GOT3 (cell line): ENCODE results near the gene OR4C45.
"Not testable (repeated sequence)": the region's sequence is repeated elsewhere in the genome, so short reads cannot be mapped to it uniquely, and the experiment has no call there.

Source experiments
- DNase-seq: peaks from one replicate; lab custom pipeline; 2025; ENCODE audit warnings: mixed read lengths; lab: John Stamatoyannopoulos, UW

Gene OR4C45

DNA sequence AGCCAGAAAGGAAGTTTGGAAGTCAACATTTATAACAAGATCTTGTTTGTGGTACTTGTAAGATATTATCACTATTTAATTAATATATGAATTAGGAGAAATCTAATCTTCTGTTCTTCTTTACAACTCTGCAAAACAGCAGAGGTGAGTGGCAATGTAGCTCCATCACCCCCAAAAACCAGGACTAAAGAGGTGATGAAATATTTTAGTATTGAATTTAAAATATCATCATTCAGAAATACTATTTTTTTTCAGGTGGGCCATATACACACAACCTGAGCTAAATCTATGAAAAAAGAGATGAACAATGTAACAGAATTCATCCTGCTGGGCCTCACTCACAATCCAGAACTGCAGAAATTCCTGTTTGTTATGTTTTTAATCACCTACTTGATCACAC lies at the start of gene OR4C45:
OR4C45 (plus strand) TSS at position 301 of the 400 bp plus-strand sequence.
- no peak for DNase-seq

DNA sequence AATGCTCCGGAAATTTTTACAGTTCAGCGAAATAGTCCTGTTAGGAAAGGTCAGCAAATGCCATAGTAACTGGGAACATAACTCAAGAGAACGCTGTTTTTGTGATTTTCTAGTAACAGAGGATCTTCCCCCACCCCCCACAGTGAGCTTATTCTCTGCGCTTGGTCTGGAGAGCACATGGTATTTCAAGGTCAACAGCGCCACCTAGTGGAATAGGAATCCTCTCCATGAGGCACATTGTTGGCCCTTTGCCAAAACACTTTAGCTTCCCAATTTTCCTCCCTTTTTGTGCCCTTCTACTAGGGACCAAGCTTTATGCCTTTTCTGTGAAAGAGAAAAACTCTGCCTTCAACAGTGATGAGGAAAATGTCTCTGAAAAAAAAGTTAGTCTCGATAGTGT lies 37.1 kb upstream of the OR4C45 start:
- DNase-seq = no peak

DNA sequence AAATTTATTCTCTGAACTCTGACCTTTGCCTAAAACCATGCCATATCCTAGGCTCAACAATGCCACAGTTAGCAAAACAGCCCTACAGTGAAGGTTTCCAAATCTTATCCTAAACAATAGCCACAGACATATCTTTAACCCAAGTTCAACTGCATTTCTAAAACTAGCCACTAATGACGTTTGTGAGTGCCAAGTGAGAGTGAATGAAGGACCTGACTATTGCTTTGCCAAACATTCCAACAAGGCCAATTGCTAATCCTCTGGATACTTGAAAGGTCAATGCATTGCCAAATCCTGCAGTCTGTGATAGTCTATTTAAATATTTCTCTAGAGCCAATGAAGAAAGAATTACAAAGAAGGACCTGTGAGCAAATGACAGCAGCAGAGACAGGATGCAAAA lies 2.5 kb upstream of the OR4C45 start:
- DNase-seq = no peak

DNA sequence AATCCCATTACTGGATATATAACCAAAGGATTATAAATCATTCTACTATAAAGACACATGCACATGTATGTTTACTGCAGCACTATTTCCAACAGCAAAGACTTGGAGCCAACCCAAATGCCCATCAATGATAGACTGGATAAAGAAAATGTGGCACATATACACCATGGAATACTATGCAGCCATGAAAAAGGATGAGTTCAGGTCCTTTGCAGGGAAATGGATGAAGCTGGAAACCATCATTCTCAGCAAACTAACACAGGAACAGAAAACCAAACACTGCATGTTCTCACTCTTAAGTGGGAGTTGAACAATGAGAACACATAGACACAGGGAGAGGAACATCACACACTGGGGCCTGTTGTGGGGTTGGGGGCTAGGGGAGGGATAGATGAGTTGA lies 3.6 kb downstream of the OR4C45 start:
- not testable (repeated sequence) for DNase-seq

DNA sequence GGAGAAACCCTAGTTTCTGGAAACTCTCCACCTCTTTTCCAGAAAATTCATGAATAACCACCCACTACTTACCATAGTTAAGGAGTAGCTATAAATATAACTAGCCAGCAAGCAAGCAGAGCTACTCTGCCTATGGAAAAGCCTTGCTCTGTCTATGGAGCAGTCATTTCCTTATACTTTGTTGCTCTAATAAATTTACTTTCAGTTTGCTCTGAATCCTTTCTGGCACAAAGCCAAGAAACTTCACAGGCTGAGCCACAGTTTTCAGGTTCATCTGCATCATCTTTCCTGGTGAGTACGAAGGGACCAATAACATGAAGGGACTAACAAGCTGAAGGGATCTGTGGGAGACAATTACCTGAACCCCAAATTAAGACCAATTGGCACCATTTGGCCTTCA lies 4.6 kb downstream of the OR4C45 start:
- no peak for DNase-seq

DNA sequence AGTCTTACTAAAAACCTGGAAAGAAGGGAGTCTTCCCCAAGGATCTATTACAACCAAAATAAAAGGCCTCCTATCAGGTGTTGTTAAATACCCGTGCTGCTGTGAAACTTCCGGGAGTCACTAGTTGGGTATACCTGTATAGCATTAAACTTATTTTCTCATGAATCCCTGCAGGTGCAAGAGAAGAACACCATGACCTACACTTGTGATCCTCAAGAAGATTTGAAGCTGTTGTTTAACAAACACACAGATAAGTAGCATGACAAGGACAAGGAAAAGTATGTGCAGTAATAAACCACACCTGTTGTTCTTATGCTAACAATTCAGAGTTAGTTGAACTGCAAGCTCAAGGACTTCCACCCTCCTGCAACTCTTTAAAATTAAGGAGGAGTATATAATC lies 12.0 kb downstream of the OR4C45 start:
- no peak for DNase-seq

DNA sequence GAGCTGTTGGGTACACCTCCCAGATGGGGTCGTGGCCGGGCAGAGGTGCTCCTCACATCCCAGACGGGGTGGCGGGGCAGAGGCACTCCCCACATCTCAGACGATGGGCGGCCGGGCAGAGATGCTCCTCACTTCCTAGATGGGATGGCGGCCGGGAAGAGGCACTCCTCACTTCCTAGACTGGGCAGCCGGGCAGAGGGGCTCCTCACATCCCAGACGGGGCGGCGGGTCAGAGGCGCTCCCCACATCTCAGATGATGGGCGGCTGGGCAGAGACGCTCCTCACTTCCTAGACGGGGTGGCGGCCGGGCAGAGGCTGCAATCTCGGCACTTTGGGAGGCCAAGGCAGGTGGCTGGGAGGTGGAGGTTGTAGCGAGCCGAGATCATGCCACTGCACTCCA lies 30.4 kb downstream of the OR4C45 start:
- DNase-seq = not testable (repeated sequence)

DNA sequence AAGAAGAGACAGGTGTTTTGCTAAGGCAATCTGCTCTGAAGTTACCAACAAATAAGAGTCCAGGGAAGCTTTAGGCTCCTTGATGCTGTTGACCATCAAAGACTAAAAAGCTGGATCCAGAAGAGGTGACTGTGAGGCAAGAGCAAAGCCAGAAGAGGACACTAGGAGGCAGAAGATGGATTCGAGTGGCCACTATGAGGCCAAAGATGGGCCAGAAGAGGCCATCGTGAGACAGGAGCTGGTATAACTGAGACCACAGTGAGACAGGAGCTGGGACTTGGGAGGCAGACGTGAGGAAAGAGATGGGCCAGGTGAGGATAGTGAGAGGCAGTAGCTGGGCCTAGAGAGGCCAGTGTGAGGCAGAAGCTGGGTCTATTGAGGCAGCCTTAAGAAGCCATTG lies 37.7 kb downstream of the OR4C45 start:
- DNase-seq = no peak

DNA sequence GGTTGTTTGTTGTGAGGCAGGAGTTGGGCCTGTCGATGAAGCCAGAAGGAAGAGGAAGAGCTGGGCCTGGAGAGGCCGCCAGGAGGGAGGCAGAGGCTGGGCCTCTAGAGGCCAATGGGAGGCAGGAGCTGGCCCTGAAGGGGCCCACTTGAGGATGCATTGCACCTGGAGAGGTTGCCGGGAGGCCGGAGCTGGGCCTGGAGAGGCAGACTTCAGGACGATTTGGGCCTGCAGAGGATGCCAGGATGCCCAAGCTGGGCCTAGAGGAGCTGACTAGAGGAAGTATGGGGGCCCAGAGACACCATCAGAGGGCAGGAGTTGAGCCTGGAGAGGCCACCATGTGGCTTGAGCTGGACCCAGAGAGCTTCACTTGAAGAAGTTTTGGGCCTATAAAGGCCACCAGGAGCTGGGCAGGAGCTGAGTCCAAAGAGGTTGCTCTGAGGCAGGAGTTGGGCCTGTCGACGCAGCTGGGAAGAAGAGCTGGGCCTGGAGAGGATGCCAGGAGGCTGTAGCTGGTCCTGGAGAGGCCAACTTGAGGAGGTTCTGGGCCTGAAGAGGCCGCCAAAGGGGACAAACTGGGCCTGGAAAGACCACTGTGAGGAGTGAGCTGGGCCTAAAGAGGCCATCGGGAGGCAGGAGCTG lies 39.0 kb downstream of the OR4C45 start:
- DNase-seq = no peak

DNA sequence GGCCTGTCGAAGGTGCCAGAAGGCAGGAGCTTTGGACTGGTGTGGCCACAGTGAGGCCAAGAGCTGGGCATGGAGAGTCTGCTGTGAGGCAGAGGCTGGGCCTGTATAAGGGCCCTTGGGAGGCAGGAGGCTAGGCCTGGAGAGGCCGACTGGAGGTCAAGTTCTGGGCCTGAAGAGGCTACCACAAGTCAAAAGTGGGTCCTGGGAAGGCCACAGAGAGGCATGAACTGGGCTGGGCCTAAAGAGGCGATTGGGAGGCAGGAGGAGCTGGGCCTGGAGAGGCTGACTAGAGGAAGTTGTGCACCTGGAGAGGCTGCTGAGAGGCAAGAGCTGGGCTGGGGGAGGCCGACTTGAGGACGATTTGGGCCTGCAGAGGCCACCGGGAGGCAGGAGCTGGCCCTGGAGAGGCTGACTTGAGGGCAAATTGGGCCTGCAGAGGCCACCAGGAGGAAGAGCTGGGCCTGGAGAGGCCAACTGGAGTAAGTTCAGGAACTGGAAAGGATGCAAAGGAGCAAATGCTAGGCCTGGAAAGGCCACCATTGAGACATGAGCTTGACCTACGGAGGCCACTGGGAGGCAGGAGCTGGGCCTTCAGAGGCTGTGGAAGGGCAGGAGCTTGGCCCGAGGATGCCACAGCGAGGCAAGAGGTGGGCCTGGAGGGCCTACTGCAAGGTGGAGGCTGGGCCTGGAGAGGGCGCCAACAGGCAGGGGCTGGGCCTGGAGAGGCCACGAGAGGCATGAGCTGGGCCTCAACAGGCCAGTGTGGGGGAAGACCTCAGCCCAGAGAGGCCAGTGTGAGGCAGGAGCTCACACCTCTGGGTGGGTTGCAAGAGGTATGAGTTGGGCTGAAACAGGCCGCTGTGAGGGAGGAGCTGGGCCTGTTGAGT lies 39.8 kb downstream of the OR4C45 start:
- DNase-seq = no peak

DNA sequence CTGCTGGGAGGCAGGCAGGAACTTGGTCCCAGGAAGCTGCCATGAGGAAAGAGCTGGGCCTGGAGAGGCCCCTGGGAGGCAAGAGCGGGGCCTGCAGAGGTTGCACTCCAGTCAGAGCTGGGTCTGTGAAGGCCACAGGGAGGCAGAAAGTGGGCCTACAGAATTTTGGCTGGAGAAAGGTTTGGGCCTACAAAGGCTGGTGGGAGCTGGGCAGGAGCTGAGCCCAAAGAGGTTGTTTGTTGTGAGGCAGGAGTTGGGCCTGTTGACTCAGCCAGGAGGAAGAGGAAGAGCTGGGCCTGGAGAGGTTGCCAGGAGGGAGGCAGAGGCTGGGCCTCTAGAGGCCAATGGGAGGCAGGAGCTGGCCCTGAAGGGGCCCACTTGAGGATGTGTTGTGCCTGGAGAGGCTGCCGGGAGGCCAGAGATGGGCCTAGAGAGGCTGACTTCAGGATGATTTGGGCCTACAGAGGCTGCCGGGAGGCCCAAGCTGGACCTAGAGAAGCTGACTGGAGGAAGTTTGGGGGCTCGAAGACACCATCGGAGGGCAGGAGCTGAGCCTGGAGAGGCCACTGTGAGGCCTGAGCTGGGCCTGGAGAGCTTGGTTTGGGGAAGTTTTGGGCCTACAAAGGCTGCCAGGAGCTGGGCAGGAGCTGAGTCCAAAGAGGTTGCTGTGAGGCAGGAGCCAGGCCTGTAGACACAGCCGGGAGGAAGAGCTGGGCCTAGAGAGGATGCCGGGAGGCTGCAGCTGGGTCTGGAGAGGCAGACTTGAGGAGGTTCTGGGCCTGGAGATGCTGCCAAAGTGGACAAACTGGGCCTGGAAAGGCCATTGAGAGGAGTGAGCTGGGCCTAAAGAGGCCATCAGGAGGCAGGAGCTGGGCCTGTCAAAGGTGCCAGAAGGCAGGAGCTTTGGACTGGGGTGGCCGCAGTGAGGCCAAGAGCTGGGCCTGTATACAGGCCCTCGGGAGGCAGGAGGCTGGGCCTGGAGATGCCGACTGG lies 40.7 kb downstream of the OR4C45 start:
- DNase-seq = no peak

DNA sequence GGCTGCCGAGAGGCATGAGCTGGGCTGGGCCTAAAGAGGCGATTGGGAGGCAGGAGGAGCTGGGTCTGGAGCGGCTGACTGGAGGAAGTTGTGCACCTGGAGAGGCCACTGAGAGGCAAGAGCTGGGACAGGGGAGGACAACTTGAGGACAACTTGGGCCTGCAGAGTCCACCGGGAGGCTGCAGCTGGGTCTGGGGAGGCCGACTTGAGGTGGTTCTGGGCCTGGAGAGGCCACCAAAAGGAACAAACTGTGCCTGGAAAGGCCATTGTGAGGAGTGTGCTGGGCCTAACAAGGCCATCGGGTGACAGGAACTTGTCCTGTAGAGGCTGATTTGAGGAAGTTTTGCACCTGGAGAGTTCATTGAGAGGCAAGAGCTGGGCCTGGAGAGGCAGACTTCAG lies 41.5 kb downstream of the OR4C45 start:
- DNase-seq = no peak

DNA sequence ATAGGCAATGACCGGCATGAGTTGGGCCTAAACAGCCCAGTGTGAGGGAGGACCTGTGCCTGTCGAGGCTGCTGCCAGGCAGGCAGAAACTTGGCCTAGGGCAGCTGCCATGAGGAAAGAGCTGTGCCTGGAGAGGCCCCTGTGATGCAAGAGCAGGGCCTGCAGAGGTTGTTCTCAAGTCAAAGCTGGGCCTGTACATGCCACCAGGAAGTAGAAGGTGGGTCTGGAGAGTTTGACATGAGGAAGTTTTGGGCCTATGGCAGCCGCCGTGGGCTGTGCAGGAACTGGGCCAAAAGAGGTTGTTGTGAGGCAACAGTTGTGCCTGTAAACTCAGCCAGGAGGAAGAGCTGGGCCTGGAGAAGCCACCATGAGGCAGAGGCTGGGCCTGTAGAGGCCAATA lies 43.2 kb downstream of the OR4C45 start:
- no peak for DNase-seq

DNA sequence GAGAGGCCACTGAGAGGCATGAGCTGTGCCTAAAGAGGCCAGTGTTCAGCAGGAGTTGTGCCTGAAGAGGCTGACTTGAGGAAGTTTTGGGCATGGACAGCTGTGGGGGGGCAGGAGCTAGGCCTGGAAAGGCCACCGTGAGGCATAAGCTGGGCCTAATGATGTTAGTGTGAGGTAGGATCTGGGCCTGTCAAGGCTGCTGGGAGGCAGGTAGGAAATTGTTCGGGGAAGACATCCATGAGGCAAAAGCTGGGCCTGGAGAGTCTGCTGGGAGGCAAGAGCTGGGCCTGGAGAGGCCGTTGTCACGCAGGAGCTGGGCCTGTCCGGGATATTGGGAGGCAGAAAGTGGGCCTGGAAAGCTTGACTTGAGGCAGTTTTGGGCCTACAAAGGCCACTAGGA lies 44.9 kb downstream of the OR4C45 start:
- no peak for DNase-seq

DNA sequence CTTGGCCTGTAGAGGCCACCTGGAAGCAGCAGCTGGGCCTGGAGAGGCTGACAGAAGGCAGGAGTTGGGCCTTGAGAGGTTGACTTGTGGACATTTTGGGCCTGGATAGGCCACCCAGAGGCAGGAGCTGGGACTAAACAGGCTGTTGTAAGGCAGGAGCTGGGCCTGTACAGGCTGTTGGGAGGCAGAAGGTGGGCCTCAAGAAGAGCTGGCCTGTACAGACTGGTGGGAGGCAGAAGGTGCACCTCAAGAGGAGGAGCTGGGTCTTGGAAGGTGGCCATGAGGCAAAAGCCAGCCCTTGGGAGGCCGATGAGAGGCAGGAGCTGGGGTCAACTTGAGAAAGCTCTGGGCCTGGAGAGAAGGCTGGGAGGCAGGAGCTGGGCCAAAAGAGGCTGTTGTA lies 45.3 kb downstream of the OR4C45 start:
- no peak for DNase-seq

DNA sequence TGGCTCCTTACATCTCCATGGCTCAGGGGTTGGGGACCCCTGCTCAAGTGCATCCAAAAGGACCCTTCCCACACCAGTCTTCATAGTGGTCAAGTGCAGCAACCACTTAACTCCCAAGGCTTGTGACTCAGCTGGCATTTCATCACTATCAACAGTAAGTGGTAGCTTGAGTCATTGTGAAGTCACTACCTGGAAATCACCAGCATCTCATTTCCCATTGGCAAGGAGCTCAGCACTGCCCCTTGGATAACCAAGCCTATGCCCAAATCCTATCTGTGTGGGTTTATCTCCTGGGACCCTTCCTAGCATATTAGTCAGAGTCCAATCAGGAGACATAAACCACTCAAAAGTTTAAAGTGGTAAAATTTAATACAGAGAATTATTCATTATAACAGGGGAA lies 46.3 kb downstream of the OR4C45 start:
- DNase-seq = peak; percentile 28

DNA sequence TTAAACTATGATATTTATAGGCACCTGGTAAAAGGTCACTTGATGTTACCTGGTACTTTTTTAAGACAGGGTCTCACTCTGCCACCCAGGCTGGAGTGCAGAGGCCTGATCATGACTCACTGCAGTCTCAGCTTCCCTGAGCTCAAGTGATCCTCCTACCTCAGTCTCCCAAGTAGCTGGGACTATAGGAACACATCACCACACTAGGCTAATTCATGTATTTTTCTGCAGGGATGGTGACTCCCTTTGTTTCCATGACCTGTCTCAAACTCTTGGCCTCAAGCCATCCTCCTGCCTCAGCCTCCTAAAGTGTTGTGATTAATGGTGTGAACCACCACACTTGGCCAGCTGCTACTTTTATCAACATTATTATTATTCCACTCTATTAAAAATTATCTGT lies 47.6 kb downstream of the OR4C45 start:
- no peak for DNase-seq
